Colon (tissue), 2 donors: Measurements from ENCODE around the gene ADAMTS12.
"Not testable (repeated sequence)": the region's sequence is repeated elsewhere in the genome, so short reads cannot be mapped to it uniquely, and the experiment has no call there.

Experiments
- FAIRE-seq: peaks from 2 replicates; lab custom pipeline; 2012; peaks lifted over from hg19 to GRCh38; lab: Jason Lieb, UNC
- donor health status: control.
- donor health status: control.

The ADAMTS12 gene, protein sequence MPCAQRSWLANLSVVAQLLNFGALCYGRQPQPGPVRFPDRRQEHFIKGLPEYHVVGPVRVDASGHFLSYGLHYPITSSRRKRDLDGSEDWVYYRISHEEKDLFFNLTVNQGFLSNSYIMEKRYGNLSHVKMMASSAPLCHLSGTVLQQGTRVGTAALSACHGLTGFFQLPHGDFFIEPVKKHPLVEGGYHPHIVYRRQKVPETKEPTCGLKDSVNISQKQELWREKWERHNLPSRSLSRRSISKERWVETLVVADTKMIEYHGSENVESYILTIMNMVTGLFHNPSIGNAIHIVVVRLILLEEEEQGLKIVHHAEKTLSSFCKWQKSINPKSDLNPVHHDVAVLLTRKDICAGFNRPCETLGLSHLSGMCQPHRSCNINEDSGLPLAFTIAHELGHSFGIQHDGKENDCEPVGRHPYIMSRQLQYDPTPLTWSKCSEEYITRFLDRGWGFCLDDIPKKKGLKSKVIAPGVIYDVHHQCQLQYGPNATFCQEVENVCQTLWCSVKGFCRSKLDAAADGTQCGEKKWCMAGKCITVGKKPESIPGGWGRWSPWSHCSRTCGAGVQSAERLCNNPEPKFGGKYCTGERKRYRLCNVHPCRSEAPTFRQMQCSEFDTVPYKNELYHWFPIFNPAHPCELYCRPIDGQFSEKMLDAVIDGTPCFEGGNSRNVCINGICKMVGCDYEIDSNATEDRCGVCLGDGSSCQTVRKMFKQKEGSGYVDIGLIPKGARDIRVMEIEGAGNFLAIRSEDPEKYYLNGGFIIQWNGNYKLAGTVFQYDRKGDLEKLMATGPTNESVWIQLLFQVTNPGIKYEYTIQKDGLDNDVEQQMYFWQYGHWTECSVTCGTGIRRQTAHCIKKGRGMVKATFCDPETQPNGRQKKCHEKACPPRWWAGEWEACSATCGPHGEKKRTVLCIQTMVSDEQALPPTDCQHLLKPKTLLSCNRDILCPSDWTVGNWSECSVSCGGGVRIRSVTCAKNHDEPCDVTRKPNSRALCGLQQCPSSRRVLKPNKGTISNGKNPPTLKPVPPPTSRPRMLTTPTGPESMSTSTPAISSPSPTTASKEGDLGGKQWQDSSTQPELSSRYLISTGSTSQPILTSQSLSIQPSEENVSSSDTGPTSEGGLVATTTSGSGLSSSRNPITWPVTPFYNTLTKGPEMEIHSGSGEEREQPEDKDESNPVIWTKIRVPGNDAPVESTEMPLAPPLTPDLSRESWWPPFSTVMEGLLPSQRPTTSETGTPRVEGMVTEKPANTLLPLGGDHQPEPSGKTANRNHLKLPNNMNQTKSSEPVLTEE (N-terminal part only)

DNA sequence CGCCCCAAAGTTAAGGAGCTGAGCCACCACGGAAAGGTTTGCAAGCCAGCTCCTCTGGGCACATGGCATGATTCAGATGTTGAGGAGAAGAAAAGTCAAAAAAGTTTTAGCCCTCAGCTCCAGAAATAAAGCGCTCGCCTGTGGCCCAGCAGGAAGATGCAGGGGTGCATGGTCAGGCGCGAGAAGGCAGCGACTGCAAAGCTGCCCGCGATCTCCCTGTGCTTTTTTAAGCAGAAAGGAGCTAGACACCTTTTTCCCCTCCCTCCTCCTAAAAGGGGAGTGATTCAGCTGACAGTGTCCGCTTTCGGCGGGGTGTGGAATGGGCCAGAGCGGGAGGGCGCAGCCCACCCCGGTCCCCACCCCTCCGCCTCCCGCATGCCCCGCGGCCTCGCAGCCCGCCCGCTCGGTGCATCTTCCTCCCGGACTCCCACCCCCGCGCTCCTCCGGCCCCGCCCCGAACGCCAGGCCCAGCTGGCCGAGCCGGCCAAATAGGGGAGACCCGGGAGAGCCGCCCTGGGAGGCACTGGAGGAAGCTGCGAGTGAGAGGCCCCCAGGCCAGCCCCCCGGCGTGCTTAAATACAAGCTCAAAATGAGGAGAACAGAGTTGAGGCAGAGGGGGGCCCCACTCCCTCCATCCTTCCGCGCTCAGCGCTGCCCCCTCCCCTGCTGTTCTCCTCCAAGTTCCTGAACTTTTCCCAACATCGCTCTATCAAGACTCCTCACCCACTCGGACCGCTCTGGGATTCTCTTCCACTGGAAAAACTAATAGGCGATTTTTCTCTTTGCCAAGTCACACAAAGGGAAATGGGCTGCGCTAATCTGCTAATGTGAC lies at the start of gene ADAMTS12:
ADAMTS12 (minus strand) TSS at position 203 of the 832 bp plus-strand sequence; CDS start at position 69, 134 bp downstream.
- FAIRE-seq, result no peak

DNA sequence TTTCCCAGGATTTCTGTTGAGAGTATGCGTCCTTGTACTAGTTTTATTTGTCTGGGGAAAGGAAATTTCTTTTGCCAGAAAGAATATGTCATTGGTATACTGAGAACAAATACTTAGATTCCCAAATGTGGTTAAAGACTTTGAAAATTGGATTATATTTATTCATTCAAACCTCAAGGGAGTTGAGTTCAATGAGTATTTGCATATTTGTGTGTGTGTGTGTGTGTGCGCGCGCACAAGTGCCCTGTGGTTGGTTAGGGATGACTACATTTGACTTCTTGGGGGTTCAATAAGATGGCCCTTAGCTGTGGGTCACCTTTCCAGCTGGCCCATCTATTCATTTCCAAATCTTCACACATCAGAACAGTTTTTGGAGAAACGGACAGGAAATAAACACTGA lies 49.3 kb upstream of the ADAMTS12 start:
- no peak for FAIRE-seq

DNA sequence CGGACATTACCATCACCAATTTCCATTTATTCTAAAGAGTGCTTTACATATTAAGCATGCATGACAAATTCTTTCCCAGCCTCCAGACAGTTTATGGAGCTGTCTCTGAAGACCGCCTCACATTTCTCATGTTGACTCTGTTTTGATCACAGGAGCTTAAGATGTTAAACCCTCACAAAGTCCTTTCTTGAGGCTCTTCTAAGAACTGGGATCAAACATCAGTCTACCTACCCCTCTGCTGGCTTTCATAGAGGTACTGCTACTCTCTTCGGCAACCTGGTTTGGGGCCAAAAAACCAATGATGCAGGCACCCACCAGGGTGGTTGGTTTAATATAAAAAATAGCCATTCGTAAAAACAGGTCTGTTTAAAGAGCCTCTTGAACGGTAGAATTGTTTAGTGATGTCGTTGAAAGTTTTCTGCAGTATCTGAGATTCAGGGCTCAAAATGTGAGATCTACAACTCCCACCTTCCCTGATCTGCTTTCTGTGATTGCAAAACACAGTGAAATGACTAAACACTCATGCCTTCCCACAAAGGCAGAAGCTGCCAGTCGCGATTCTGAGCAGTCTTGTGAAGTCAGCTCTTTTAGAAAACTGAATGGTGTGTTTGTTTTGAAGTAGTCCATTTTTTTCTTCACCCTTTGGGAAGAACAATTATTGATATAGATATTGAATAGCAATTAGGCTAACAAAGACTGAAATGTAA lies 47.9 kb upstream of the ADAMTS12 start:
- FAIRE-seq, result no peak

DNA sequence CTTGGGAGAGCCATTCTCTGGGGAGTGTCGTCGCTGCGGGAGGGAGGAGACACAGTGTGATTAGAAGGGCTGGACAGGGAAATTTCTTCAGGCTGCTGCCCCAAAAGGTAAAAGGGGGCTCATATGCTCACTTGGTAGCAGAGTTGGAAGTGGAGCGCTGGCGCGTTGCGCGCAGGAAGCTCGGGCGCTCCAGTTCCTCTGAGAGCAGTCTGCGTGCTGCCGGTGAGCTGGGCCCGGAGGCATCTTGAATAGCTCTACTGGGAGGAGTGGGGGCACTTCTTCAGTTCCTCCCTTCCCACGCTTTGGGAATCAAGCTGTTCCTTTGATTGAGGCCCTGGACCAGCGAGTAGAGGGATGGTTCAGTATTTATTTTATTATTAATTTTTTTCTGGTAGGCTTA lies 47.1 kb upstream of the ADAMTS12 start:
- no peak for FAIRE-seq

GRCh38 chr5:33938507-33938796 lies 46.7 kb upstream of the ADAMTS12 start:
- no peak for FAIRE-seq

GRCh38 chr5:33937707-33938506 lies 46.1 kb upstream of the ADAMTS12 start:
- no peak for FAIRE-seq

DNA sequence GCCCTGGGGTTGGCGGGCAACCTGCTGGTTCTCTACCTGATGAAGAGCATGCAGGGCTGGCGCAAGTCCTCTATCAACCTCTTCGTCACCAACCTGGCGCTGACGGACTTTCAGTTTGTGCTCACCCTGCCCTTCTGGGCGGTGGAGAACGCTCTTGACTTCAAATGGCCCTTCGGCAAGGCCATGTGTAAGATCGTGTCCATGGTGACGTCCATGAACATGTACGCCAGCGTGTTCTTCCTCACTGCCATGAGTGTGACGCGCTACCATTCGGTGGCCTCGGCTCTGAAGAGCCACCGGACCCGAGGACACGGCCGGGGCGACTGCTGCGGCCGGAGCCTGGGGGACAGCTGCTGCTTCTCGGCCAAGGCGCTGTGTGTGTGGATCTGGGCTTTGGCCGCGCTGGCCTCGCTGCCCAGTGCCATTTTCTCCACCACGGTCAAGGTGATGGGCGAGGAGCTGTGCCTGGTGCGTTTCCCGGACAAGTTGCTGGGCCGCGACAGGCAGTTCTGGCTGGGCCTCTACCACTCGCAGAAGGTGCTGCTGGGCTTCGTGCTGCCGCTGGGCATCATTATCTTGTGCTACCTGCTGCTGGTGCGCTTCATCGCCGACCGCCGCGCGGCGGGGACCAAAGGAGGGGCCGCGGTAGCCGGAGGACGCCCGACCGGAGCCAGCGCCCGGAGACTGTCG lies 45.4 kb upstream of the ADAMTS12 start:
- FAIRE-seq, result no peak

DNA sequence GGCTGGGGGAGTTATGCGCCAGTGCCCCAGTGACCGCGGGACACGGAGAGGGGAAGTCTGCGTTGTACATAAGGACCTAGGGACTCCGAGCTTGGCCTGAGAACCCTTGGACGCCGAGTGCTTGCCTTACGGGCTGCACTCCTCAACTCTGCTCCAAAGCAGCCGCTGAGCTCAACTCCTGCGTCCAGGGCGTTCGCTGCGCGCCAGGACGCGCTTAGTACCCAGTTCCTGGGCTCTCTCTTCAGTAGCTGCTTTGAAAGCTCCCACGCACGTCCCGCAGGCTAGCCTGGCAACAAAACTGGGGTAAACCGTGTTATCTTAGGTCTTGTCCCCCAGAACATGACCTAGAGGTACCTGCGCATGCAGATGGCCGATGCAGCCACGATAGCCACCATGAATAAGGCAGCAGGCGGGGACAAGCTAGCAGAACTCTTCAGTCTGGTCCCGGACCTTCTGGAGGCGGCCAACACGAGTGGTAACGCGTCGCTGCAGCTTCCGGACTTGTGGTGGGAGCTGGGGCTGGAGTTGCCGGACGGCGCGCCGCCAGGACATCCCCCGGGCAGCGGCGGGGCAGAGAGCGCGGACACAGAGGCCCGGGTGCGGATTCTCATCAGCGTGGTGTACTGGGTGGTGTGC lies 44.7 kb upstream of the ADAMTS12 start, which contains the start of gene RXFP3:
RXFP3 (plus strand) TSS at position 6 of the 636 bp plus-strand sequence; CDS start at position 361, 355 bp downstream.
- no peak for FAIRE-seq

- no peak for FAIRE-seq
These were observed 44.2 kb upstream of the ADAMTS12 start for GRCh38 chr5:33936004-33936380.

GRCh38 chr5:33934176-33934575 lies 42.4 kb upstream of the ADAMTS12 start:
- no peak for FAIRE-seq

DNA sequence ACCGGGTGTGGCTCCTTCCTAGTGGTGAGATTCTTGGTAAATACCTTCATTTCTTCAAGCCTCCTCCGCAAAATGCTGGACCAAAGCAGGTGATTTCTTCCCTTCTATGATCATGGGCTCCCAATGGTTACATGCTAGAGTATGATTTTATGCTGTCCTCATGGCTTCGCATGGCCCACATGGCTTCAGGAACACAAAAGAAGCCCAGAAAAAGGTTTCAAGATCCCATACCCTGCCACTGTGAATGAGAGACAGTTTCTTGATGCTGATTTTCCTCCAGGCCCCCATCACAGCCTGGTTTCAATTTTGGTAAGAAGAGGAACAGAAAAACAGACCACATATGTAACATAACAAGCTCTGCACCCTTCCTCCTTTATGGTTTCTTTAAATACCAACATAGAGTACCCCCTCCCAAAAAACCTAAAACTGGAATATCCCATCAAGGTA lies 42.0 kb upstream of the ADAMTS12 start:
- no peak for FAIRE-seq

DNA sequence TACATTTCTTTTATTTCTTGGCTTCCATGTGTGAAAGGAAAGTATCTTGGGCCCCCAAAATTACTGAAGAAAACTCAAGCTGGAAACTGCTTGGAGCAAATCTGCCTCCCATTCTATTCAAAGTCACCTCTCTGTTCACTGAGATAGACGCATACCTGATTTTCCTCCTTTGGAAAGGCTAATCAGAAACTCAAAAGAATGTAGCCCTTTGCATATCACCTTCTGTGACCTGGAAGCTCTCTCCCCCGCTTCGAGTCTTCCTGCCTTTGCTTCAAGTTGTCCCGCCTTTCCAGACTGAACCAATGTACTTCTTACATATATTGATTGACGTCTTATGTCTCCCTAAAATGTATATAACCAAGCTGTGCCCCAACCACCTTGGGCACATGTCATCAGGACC lies 39.3 kb upstream of the ADAMTS12 start:
- FAIRE-seq, result no peak

DNA sequence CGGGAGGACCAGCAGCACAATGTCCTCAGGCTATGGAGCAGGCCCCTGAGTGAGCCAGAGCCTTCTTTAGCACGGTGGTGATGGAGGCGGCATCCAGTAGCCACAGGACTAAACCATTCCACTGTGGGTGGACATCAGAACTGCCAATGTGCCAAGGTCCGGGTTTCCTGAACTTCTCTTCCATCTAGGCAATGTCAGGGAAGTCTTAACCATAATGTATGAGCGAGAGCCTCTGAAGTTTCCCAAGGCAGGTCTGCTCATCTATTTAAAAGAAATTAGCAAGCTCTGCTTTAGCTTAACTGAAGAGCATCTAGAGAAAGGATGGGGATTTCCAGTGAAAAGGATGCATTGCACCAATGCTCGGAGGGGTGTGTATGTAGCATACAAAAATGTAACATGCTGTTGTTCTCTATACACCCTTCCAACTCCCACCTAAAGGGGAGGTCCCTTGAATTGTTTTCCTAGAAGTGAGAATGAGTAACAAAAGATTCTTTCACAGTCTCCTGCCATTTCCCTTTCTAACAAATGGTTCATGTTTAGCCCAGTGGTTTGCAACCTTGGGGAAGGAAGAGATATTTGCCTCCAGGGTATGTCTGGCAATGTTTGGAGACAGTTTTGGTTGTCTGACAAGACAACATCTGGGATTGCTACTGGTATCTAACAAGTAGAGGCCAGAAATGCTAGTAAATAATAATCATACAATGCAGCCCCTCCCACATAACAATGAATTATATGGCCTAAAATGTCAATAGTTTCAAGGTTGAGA lies 38.3 kb upstream of the ADAMTS12 start:
- FAIRE-seq, result no peak

DNA sequence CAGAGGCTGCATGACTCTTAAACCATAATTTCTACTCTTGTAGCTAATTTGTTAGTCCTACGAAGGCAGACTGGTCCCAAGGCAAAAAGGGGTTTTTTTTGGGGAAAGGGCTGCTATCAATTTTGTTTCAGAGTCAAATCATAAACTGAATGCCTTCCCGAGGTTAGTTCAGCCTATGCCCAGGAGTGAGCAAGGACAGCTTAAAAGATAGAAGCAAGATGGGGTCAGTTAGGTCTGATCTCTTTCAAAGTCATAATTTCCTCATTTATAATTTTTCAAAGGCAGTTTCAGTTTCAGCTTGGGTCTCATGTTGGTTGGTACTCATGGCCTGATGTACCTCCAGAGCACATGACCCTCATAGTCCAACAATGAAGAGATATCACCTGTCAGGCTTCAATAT lies 36.5 kb upstream of the ADAMTS12 start:
- FAIRE-seq, result no peak

GRCh38 chr5:33927685-33928084 lies 35.9 kb upstream of the ADAMTS12 start:
- FAIRE-seq, result no peak

- FAIRE-seq, result no peak
These were observed 33.5 kb upstream of the ADAMTS12 start for GRCh38 chr5:33925278-33925677.

DNA sequence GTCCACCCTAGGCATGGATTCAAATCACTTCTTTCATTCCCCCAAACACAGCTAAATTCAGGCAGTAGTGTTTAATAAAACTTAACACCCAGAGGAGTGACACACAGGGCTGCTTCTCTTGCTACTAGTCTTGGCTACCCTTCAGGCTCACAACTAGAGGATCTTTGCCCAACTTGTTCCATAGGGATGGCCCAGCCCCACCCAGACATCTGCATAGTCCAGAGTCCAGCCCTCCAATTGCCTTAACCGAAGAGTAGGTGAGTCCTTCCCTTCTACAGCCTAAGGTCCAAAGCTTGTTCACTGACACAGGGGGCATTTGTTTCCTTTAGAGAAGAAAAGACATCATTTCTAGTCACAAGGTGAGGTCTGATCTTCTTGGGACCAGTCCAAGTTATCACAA lies 29.2 kb upstream of the ADAMTS12 start:
- FAIRE-seq, result no peak

GRCh38 chr5:33914844-33915243 lies 23.1 kb upstream of the ADAMTS12 start:
- not testable (repeated sequence) for FAIRE-seq
